GM13977 (cell line): Measurements from ENCODE around the gene LMOD3.

Experiments
- DNase-seq: peaks from one replicate; pipeline ENCODE4 v3.0.0; 2012; ENCODE audit warnings: low spot score
- in situ Hi-C: fragments of 300-500 bp; cut with MboI; formaldehyde crosslinking; loops from one replicate; pipeline ENCODE4 v1.12.0; 2022; ENCODE audit warnings: low sequenced_read_pairs, low pct_unique_long_range_greater_than_20kb, mixed read lengths, inconsistent platforms; ENCODE audit not compliant: unreplicated experiment
- TF ChIP-seq, protein P1 (sequence below): IDR thresholded peaks from 2 replicates; pipeline ENCODE4 v1.5.1; 2012; ENCODE audit warnings: mild to moderate bottlenecking, control low read depth; ENCODE audit not compliant: insufficient read depth; ENCODE audit errors: extremely low read depth, missing control alignments

LMOD3 gene

DNA sequence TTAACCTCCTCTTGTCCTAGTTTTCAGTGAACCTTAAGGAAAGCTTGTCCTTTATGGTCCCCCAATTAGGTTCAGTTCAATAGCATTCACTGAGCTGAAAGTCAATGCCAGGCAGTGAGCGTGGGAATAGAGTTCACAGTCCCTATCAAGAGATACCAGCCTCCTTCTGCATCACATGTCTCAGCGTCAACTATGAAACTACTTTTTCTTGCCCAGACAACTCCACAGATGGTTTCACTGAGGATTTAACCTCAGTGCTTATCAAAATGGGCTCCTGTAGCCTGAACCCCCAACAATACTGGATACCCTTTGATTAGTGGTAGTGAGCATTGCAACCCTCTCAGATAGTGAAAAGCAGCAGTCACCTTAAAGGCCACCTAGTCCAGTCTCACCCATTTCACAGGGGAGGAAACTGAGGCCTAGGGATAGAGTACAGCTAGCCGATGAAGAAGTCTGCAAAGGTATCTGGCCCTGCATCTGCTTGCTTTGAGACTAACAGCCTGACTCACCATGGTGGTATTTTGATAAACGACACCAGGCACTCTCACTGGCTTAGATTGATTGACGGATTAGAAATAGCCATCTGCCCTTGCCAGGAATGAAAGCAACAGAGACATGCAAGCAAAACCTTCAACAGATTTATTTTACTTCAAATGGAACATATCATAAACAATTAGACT is 40.7 kb downstream of the LMOD3 start:
- no peak for DNase-seq

DNA sequence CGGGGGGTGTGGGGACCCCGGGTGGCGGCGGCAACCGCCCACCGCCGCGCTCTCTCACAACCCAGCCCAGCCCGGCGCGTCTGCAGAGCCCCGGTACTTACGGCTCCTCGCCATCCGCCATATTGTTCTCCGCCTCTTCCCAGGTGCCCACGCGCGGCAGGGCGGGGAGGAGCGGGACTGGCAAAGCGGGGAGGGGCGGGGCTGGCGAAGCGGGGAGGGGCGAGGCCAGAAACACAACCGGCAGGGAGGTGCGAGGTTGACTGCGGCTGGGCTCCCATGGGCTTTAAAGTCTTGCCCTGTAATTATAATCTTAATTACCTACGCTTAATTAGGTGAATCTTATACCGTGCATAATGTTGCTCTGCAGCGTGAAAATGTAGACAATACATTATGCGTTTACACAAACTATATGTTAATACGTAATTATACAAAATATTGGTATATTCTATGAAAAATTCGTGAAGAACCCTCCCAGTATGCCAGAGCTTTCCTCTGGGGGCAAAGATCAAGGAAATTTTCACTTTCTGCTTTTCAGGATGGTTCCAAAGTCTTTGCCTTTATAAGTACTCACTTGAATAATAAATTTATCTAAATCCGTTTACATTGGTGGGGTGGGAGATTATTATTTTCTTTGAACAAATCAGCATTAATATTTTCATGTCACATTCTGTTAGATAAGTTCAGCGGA is 42.0 kb downstream of the LMOD3 start, which contains the start of gene UBA3:
Gene UBA3 (minus strand): TSS at position 133 of the 688 bp plus-strand sequence. CDS start 12 bp downstream, at position 121.
- TF ChIP-seq, protein P1, sequence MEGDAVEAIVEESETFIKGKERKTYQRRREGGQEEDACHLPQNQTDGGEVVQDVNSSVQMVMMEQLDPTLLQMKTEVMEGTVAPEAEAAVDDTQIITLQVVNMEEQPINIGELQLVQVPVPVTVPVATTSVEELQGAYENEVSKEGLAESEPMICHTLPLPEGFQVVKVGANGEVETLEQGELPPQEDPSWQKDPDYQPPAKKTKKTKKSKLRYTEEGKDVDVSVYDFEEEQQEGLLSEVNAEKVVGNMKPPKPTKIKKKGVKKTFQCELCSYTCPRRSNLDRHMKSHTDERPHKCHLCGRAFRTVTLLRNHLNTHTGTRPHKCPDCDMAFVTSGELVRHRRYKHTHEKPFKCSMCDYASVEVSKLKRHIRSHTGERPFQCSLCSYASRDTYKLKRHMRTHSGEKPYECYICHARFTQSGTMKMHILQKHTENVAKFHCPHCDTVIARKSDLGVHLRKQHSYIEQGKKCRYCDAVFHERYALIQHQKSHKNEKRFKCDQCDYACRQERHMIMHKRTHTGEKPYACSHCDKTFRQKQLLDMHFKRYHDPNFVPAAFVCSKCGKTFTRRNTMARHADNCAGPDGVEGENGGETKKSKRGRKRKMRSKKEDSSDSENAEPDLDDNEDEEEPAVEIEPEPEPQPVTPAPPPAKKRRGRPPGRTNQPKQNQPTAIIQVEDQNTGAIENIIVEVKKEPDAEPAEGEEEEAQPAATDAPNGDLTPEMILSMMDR, result no peak
- in situ Hi-C loops, result no loop called here
- DNase-seq, result peak; percentile 85

More for the DNA sequence above, 40.7 kb downstream of the LMOD3 start:
- TF ChIP-seq, protein P1, result no peak
- in situ Hi-C loops, result no loop called here

DNA sequence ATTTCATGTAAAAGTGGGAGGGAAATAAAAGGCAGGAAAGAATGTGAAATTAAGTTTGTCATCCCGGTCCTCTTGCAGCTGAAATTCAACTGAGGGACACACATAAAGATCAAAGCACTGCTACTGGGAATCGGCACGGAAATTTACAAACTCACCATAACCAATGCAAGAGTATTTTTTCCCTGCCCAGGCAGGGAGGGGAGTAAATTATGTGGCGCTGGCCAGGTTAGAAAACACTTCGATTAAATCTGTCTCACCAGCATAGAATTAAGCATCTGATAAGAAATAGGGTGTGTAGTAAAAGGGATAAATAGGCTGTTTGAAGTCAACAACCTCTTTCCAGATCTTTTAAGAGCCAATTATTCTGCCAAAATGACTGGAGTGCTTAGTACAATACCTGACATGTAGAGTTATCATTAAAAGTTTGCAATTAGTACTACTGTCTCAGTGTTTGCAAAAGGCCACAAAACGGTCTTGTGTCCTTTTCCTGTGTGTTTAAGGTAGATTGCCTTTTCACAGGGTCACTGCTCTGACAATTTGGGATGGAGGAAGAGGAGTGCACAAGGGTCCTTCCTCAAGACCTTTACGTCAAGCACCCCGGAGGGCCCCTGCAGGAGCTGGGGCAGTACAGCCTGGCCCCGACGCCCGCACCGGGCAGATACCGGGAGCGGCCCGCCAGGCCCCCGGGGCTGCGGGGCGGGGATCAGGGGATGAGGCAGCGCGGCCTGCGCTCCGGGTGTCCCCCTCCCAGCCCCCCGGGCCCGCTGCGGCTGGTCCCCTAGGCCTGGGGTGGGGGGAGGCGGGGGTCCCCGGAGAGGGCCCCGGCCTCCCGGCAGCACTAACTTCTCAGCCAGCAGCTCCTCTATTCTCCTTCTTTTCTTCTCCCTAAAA is 42.9 kb downstream of the LMOD3 start:
- DNase-seq, result no peak
- in situ Hi-C loops, result no loop called here
- TF ChIP-seq, protein P1, result no peak

DNA sequence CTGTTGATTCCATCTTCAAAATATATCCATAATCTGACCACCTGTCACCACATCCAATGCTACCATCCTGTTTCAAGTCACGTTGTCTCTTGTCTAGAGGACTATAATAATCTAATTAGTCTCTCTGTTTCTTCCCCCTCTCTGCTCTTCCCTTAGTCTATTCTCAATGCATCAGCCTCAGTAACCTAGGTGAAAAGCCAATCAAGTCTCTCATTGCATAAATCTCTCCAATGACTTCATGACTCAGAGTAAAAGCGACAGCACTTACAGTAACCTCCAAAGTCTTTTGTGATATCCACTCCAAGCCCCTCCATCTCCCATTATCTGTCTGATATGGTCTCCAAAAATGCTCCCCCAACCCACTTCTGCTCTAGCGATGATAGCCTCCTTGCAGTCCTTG is 49.5 kb downstream of the LMOD3 start:
- in situ Hi-C loops, result no loop called here
- TF ChIP-seq, protein P1, result no peak
- DNase-seq, result no peak

DNA sequence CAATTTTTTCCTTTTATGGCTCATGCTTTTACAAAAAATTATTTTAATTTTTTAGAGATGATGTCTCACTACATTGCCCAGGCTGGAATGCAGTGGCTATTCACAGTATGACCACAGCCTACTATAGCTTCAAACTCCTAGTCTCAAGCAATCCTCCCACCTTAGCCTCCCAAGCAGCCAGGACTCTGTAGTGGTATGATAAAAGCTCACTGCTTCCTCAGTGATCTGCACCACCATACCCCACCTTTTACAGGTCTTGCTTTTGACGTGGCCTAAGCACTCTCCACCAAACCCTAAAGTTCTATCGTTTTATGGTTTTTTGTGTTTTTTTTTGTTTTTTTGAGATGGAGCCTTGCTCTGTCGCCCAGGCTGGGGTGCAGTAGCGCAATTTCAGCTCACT is 56.3 kb downstream of the LMOD3 start:
- TF ChIP-seq, protein P1, result no peak
- no peak for DNase-seq
- in situ Hi-C loops, result no loop called here

DNA sequence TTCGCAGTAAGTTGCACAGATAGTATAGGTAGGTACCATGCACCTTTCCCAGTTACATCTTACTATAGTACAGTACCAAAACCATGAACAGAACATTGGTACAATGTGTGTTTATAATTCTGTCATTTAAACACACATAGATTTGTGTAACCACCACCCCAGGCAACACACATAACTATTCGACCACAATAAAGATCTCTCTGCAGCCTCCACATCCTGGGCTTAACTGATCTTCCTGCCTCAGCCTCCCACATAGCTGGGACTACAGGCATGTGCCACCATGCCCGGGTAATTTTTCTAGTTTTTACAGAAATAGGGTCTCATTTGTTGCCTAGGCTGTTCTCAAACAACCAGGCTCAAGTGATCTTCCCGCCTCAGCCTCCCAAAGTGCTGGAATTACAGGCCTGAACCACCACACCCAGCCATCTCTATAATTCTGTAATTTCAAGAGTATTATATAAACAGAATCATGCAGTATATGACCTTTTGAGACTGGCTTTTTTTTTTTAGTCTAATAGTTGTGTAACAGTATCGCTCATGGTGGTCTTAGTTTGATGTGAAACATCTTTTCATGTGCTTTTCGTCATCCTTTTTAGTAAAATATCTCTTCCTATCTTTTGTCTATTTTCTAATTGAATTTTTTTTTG is 57.0 kb downstream of the LMOD3 start:
- no peak for DNase-seq
- in situ Hi-C loops, result no loop called here
- TF ChIP-seq, protein P1, result no peak
